Fibroblast of villous mesenchyme (primary cell): Measurements from ENCODE around the gene DIMT1. TPM values are rescaled to one million over a fixed set of nuclear protein-coding genes. Genes with fewer than 3 reads are reported as not detected.

Experiments
- DNase-seq: peaks from one replicate; pipeline ENCODE4 v3.0.0-alpha.2; 2010; ENCODE audit warnings: low read depth
- H3K4me3 ChIP-seq: 2 replicates; pipeline ENCODE4 v1.5.1; 2011; ENCODE audit warnings: low read depth, mild to moderate bottlenecking, low read length
- CTCF ChIP-seq: IDR thresholded peaks from 2 replicates; pipeline ENCODE4 v1.5.1; 2012; ENCODE audit warnings: low read depth, mild to moderate bottlenecking, low read length; ENCODE audit not compliant: insufficient read depth
- total RNA-seq: library from RNA; depleted of rRNA; stranded (reverse); fragments of >200 nt; gene quantifications from 2 replicates; pipeline ENCODE4 v1.2.3, GENCODE V29; 2012

The DIMT1 gene
- 35.4 and 47.5 TPM in 2 replicates for total RNA-seq

GRCh38 chr5:62403411-62404250 lies at the start of gene DIMT1:
Gene DIMT1, minus strand, starts transcription at chr5:62403905. Its CDS starts 133 bp downstream, at chr5:62403772.
- peak within 1 kb of the TSS; percentile 91 for H3K4me3 ChIP-seq
- peak; percentile 98 for DNase-seq
- no peak for TF ChIP-seq CTCF

GRCh38 chr5:62450259-62450658 lies 46.6 kb upstream of the DIMT1 start:
- DNase-seq = peak; percentile 33
- H3K4me3 ChIP-seq = no peak overlapping the region
- TF ChIP-seq CTCF = no peak

- no peak for TF ChIP-seq CTCF
- no peak for DNase-seq
- no peak overlapping the region for H3K4me3 ChIP-seq
Observed at GRCh38 chr5:62448528-62448927, 44.8 kb upstream of the DIMT1 start.

GRCh38 chr5:62432621-62433064 lies 28.9 kb upstream of the DIMT1 start:
- DNase-seq = peak; percentile 64
- no peak for TF ChIP-seq CTCF
- no peak overlapping the region for H3K4me3 ChIP-seq

GRCh38 chr5:62431735-62432620 lies 28.3 kb upstream of the DIMT1 start:
- peak overlapping the region; percentile 36 for H3K4me3 ChIP-seq
- DNase-seq = peak; percentile 48
- no peak for TF ChIP-seq CTCF

- TF ChIP-seq CTCF = no peak
- no peak for DNase-seq
- no peak overlapping the region for H3K4me3 ChIP-seq
Observed at GRCh38 chr5:62424763-62425162, 21.1 kb upstream of the DIMT1 start.
